ENCODE measurements around the gene IFIT3. TPM values are rescaled to one million over a fixed set of nuclear protein-coding genes. Genes with fewer than 3 reads are reported as not detected.

IFIT3 gene
- total RNA-seq, 1 experiment from 2014 or later: 7.2 TPM

DNA sequence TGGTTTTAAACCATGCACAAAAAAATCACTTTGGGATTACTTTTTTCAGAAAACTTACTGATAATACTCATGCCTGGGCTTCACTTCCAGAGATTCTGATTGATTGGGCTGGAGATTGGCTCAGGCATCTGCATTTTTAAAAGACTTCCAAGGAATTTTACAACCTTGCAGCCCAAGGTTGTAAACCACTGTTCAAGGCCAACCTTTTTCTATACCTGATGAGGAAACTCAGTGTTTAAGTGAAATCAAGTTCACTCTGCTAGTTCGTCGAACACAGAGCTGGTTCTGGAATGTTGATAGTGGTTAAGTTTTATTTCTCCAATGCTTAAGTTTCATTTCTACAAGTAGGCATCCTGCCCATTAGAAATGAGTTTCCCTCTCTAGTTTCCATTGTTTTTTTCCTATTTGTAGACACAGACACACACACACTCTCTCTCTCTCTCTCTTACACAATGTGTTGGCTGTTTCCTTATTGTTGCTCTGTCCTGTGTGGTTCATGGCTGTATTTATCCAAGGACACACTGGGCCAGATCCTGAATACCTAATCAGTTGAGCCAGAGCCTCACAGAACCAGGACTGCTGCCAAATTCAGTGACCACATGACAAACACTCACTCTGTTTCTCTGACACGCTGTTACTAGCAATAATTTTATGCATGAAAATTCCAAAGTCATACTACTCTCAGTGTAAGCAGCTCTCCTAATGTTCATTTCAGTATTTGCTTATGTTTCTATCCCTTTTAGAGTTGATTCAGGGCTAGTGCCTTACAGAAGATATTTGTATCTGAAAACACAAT lies 46.3 kb downstream of the IFIT3 start:
- CTCF ChIA-PET: no interaction called here
- intact Hi-C loops (cut with micrococcal nuclease; ENCODE audit: unreplicated experiment): no loop called here

DNA sequence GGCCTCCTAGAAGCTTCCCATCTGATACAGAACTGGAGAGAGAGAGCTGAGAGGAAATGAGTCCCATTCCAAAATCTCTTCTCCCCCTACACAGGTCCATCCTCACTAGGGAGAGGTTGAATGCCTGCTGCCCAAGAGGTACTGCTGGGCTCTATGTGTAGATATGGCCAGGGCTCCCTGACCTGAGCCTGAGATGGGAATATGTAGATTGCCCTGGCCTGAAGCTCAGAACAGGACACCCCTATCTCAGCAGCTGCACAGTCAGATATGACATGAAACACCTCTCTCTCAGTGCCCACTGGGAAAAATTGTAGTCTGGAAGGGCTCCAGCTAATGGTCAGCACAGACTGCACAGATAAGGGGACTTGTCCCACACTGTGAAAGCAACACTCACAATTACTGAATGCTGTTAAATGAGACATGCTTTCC lies 46.9 kb downstream of the IFIT3 start:
- Histone ChIP-seq H3K79me2 (ENCODE audit: low read depth) (no peaks in the 10 kb centered on the region), H3K27ac (peak overlapping the region; percentile 61), H2AFZ (no peak overlapping the region), H3K4me1 (replicated peaks; ENCODE audit: insufficient read depth) (peaks cover 19% of the 10 kb centered on the region), H3K9me2 (ENCODE audit: insufficient read depth) (no peaks in the 10 kb centered on the region), H3K4me3 (no peak overlapping the region), H3K36me3 (ENCODE audit: low read depth) (no peaks in the 10 kb centered on the region), H4K20me1 (ENCODE audit: insufficient read depth) (no peaks in the 10 kb centered on the region), H3F3A (ENCODE audit: insufficient read depth, low read depth) (peaks cover 9% of the 10 kb centered on the region; the same call in 1 of the 2 replicates), H3K9me3 (ENCODE audit: insufficient read depth, low read depth) (no peaks in the 10 kb centered on the region), H3K4me2 (no peak overlapping the region), H3K27me3 (ENCODE audit: insufficient read depth, low read depth) (no peaks in the 10 kb centered on the region)
- BruUV-seq (replicated peaks): no TSS peak
- ChIA-PET POLR2A (ENCODE audit: unreplicated experiment) (no interaction called here), CTCF (no interaction called here)
- intact Hi-C loops (cut with micrococcal nuclease; ENCODE audit: unreplicated experiment): no loop called here
- no peak for DNase-seq
- no peak for TF ChIP-seq EZH2 (IDR thresholded peaks at IDR 0.05; ENCODE audit: low read depth)

More for the DNA sequence above, 46.3 kb downstream of the IFIT3 start:
- H3K9me3 ChIP-seq (ENCODE audit: insufficient read depth, low read depth): no peaks in the 10 kb centered on the region
- H3K27me3 ChIP-seq (ENCODE audit: insufficient read depth, low read depth): no peaks in the 10 kb centered on the region
- H3K4me3 ChIP-seq: no peak overlapping the region
- no peaks in the 10 kb centered on the region for H3K79me2 ChIP-seq (ENCODE audit: low read depth)
- DNase-seq: peak; percentile 47 to 75
- H3K9me2 ChIP-seq (ENCODE audit: insufficient read depth): no peaks in the 10 kb centered on the region
- H2AFZ ChIP-seq: 0 out of 2 replicates have a peak overlapping the region, but pooled peaks have one; percentile 52
- TF ChIP-seq EZH2 (IDR thresholded peaks at IDR 0.05; ENCODE audit: low read depth) (no peak), CTCF (conservative IDR thresholded peaks at IDR 0.05) (no peak)
- BruUV-seq (replicated peaks): no TSS peak
- POLR2A ChIA-PET (ENCODE audit: unreplicated experiment): no interaction called here
- H3K36me3 ChIP-seq (ENCODE audit: low read depth): no peaks in the 10 kb centered on the region
- peak overlapping the region; percentile 61 for H3K27ac ChIP-seq
- H3F3A ChIP-seq (ENCODE audit: insufficient read depth, low read depth): peaks cover 9% of the 10 kb centered on the region; the same call in 1 of the 2 replicates
- peak overlapping the region; percentile 26 for H3K4me2 ChIP-seq
- peaks cover 19% of the 10 kb centered on the region for H3K4me1 ChIP-seq (replicated peaks; ENCODE audit: insufficient read depth)
- H4K20me1 ChIP-seq (ENCODE audit: insufficient read depth): no peaks in the 10 kb centered on the region

DNA sequence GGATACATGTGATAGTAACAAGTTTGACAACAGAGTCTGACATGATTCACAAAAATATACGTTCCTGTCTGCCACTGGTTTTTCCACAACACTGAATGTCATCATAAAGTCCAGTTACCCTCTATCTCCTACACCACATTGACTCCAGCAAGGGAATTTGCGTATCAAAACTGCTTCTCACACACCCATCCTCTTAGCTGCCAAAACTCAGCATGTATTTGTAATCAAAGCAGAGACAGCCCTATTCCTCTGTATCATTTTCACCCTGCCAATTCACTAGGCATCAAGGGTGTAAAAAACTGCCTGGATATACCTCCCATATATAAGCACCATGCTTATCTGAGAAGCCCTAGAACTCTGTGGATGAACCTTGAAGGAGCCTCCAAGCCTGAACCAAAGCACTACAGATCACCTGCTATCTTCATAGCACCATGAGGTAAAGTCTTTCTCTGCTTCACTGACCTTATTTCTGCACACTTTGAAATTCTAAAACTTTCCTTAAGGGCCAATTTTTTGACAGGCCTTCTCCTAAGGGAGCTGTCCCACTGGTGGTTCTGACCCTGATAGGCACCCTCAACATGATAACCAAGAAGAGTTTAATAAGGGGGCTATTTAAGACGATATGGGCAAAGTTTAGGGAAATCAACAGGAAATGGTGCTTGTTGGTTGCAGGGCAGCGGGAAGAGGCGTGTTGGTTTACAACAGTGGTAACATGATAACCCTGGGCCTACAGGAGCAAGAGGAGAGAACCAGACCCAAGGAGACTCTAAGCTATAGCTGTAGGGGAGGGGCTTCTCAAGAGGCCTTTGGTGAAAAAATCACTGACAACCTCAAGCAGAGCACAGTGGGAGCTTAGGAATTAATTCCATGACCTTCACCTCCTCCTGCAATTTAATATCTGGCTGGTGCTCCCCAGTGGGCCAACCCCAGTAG lies 50.2 kb downstream of the IFIT3 start, which contains the start of gene IFIT1B:
IFIT1B (plus strand) TSS at position 352 of the 933 bp plus-strand sequence; CDS start at position 432, 80 bp downstream.
- POLR2A ChIA-PET (ENCODE audit: unreplicated experiment): no interaction called here
- intact Hi-C loops (cut with micrococcal nuclease; ENCODE audit: unreplicated experiment): no loop called here
- Histone ChIP-seq H4K20me1 (ENCODE audit: insufficient read depth) (no peaks in the 10 kb centered on the region), H3K9me2 (ENCODE audit: insufficient read depth) (no peaks in the 10 kb centered on the region), H3K4me3 (no peak within 1 kb of the TSS), H3K36me3 (ENCODE audit: low read depth) (no peaks in the 10 kb centered on the region), H3K4me2 (no peak within 1 kb of the TSS), H3K4me1 (replicated peaks; ENCODE audit: insufficient read depth) (peaks cover 19% of the 10 kb centered on the region), H3K9me3 (ENCODE audit: insufficient read depth, low read depth) (no peaks in the 10 kb centered on the region), H3K79me2 (ENCODE audit: low read depth) (no peaks in the 10 kb centered on the region), H2AFZ (no peak within 1 kb of the TSS), H3F3A (ENCODE audit: insufficient read depth, low read depth) (peaks cover 9% of the 10 kb centered on the region; the same call in 1 of the 2 replicates), H3K27ac (no peak within 1 kb of the TSS), H3K27me3 (ENCODE audit: insufficient read depth, low read depth) (no peaks in the 10 kb centered on the region)
- CTCF ChIA-PET: no interaction called here
- BruUV-seq (replicated peaks): no TSS peak
- DNase-seq: no peak
- TF ChIP-seq CTCF (conservative IDR thresholded peaks at IDR 0.05) (no peak), EZH2 (IDR thresholded peaks at IDR 0.05; ENCODE audit: low read depth) (no peak)
